ENCODE measurements around the gene PKLR.

DNA sequence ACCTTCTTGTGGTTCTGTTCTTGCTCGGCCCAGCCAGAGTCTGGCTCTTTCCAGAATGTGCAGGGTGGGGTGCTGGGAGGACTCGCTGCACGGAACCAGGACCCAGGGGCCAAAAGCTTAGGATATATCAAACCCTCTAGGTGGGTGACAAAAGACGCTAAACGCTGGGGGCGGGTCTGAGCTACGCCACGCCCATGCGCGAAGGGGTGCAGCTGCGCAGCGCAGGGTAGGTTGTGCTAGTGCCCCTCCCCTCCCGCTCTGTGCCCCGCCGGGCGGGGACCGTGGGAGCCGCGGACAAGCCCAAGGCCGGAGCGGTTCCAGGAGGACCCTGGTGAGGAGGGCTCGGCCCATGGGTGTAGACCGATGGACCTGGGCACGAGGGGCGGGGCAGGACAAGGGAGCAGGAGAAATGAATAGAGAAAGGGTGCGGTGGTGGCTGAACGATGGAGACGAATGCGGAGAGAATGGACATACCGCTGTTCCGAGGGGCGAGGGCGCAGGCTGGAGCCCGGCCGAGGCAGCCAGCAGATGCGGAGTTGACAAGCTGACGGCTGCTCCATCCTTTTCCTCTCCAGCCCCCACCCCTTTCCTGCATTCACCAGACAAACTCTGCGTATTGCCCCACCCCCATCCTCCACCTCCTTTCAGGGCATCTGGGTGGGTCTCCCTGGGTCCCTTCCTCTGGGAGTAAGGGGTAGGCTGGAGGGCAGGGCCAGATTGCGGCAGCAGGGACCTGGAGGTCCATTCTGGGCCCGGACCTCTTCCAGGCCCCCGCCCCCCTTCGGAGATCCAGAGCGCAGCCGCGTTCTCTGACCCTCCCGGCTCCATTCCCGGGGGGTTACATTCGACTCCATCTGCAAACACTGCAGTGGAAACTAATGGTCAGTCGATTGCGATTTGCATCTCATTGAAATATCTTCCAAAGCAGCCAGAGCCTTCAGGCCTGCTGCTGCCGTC is 19.7 kb upstream of the PKLR start, which contains the start of gene RUSC1:
- peak; percentile 90 for TF ChIP-seq POLR2AphosphoS5 (IDR thresholded peaks at IDR 0.05; ENCODE audit: borderline replicate concordance, low read depth, low read length)
- no peak for TF ChIP-seq EZH2 (IDR thresholded peaks at IDR 0.05)
- TF ChIP-seq FOXP2 (optimal IDR thresholded peaks at IDR 0.05; ENCODE audit: control extremely low read depth, extremely low read length, insufficient read depth), result no peak
